Astrocyte of the cerebellum (primary cell): Measurements from ENCODE around the gene COLEC11.

ENCODE experiments used
- DNase-seq: peaks from one replicate; pipeline ENCODE4 v3.0.0-alpha.2; 2011; ENCODE audit warnings: low read depth
- H3K4me3 ChIP-seq: 2 replicates; pipeline ENCODE4 v1.5.1; 2011; ENCODE audit warnings: mild to moderate bottlenecking, low read depth, low read length, moderate library complexity
- in situ Hi-C: cut with HindIII; loops from 2 replicates; pipeline ENCODE4 v1.10.0; 2017; ENCODE audit warnings: low sequenced_read_pairs
- TF ChIP-seq, protein P1 (sequence below): IDR thresholded peaks from 2 replicates; pipeline ENCODE4 v1.5.1; 2012; ENCODE audit warnings: low read length, low read depth, moderate library complexity, mild to moderate bottlenecking; ENCODE audit errors: missing control alignments

Gene COLEC11

GRCh38 chr2:3692375-3692774 lies 97.5 kb downstream of the COLEC11 start:
- TF ChIP-seq, protein P1, sequence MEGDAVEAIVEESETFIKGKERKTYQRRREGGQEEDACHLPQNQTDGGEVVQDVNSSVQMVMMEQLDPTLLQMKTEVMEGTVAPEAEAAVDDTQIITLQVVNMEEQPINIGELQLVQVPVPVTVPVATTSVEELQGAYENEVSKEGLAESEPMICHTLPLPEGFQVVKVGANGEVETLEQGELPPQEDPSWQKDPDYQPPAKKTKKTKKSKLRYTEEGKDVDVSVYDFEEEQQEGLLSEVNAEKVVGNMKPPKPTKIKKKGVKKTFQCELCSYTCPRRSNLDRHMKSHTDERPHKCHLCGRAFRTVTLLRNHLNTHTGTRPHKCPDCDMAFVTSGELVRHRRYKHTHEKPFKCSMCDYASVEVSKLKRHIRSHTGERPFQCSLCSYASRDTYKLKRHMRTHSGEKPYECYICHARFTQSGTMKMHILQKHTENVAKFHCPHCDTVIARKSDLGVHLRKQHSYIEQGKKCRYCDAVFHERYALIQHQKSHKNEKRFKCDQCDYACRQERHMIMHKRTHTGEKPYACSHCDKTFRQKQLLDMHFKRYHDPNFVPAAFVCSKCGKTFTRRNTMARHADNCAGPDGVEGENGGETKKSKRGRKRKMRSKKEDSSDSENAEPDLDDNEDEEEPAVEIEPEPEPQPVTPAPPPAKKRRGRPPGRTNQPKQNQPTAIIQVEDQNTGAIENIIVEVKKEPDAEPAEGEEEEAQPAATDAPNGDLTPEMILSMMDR, result peak; percentile 44
- no peak for DNase-seq
- in situ Hi-C loops, result no loop called here
- no peak overlapping the region for H3K4me3 ChIP-seq
